ENCODE results near the gene SMIM1.
"Not testable (repeated sequence)": the region's sequence is repeated elsewhere in the genome, so short reads cannot be mapped to it uniquely, and the experiment has no call there.

SMIM1 gene

DNA sequence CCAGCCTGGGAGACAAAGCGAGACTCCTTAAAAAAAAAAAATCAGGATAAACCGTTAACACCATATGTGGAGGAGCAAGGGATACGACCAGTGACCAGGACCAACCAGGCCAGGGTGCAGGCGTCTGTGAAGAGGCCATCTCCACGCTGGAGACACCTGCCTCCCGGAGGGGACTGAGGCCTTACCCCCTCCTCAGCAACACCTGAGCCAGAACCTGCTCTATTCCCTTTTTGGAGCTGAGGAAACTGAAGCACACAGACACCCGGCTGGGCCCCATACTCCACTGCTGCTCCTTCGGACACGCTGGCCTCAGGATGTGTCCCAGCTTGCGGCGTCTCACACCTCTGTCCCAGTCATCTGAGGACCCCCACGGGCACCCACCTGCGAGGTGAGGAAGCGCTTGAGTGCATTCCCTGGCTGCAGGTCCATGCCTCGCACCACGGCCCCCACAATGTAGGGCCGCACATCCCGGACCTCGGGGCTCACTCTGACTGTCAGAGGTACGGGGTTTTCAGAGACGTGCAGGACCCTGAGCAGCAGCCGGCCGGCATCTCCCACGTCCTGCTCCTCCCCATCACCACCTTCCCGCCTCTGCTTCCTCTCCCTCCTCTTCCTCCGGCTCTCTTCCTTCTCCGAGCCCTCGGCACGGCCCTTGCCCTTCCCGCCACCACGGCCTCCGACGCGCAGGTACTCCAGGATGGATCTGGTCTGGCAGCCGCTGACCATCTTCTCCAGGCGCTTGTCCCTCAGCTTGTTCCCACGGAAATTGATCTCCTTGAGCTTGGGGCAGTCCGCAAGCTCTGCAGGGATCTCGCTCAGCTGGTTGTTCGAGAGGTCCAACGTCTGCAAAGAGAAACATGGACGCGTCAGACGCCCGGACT, 14.2 kb downstream of the SMIM1 start:
- intact Hi-C loops (cut with DNase I), result no loop called here
- DNase-seq, result no peak

DNA sequence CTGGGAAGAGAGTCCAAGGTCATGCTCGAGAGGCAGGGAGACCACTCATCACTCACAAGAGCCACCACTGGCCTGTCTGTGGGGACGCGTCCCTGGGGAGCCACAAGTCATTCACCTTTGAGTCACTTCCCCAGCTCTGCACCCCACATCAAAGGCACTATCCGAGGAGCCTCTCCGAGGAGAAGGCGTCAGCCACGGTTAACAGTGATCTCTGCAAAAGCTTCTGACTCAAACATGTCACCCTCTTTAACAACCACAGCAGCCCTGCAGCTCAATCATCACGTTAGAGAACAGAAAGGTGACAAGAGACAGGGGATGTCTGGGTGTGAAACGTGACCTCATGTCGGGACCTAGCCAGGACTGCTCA, 14.8 kb downstream of the SMIM1 start:
- DNase-seq, result peak in 10 of 42 donors; percentile 45 to 66 (median 52)
- intact Hi-C loops (cut with DNase I), result no loop called here

GRCh38 chr1:3787745-3788605, 15.4 kb downstream of the SMIM1 start:
- intact Hi-C loops (cut with DNase I), result no loop called here
- DNase-seq, result no peak

DNA sequence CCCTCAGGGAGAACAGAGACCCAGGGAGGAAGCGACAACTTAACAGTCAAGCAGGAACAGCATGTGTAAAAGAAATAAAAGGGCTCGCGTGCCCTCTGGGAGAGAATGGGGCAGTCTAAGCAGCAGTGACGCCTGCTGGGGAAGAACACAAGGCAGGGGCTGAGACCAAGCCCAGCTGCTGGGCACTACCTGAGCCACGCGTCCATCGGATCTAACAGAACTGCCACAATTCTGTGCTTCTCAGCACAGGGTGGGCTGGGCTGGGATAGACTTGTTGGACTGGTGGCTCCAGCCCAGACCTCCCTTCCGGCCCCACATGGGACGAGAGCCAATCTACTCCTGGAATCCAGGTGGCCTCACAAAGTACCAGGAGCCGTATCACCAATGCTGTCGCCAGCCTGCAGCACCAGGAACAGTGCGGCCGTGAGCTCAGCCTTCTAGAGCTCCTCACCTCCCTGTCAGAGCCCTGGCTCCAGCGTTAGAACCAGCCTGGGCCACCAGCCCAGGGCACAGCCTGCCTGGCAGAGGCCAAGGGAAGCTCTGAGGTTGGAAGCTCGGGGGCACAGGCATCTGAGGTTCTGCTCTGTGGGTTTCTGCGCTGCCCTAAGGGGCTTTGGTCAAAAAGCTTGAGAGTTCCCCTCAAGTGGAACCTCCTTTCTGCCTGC, 16.3 kb downstream of the SMIM1 start:
- intact Hi-C loops (cut with DNase I), result no loop called here
- no peak for DNase-seq

- DNase-seq, result no peak
- intact Hi-C loops (cut with DNase I), result no loop called here
Measured at GRCh38 chr1:3789421-3790300, 17.1 kb downstream of the SMIM1 start.

DNA sequence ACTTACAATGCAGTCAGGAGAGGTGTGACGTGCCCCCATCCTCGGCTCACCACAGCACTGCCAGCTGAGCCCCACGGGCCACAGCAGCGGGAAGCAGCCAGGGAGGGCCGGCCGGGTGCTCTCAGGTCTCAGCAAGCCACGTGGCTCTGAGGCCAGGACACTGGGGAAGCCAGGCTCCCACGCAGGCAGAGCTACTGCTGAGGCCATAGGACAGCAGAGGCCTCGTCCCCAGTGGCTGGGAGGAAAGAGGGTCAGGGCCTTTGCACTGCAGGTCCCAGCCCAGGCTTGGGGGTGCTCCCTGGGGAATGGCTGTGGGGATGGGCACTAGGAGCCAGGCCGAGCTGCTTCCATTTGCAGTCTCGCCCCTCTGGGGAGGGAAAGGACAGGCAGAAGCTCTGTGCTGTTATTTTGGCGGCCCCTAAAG, 18.0 kb downstream of the SMIM1 start:
- no peak for DNase-seq
- intact Hi-C loops (cut with DNase I), result no loop called here

GRCh38 chr1:3790952-3791351, 18.4 kb downstream of the SMIM1 start:
- no peak for DNase-seq
- intact Hi-C loops (cut with DNase I), result no loop called here

- DNase-seq, result no peak
- intact Hi-C loops (cut with DNase I), result no loop called here
Measured at GRCh38 chr1:3795453-3796214, 23.1 kb downstream of the SMIM1 start.

GRCh38 chr1:3796215-3797061, 23.9 kb downstream of the SMIM1 start, which contains the start of gene LRRC47:
TSS of gene LRRC47 (minus strand) at chr1:3796498. CDS start at chr1:3796476, 22 bp downstream.
- intact Hi-C loops (cut with DNase I), result no loop called here
- DNase-seq, result peak; percentile 92 to 99 (median 96)

- intact Hi-C loops (cut with DNase I), result no loop called here
- DNase-seq, result peak in 29 of 42 donors; percentile 16 to 85 (median 58)
Measured at GRCh38 chr1:3799976-3800685, 27.6 kb downstream of the SMIM1 start.

- intact Hi-C loops (cut with DNase I), result not testable (repeated sequence)
- peak in 5 of 42 donors; percentile 23 to 60 (median 32) for DNase-seq
Measured at GRCh38 chr1:3800795-3801194, 28.2 kb downstream of the SMIM1 start.

GRCh38 chr1:3803905-3804626, 31.5 kb downstream of the SMIM1 start:
- intact Hi-C loops (cut with DNase I), result no loop called here
- DNase-seq, result no peak

- DNase-seq; intact Hi-C loops (cut with DNase I): not testable (repeated sequence)
Measured at GRCh38 chr1:3804627-3804944, 32.0 kb downstream of the SMIM1 start.

GRCh38 chr1:3805038-3805437, 32.5 kb downstream of the SMIM1 start:
- intact Hi-C loops (cut with DNase I), result no loop called here
- DNase-seq, result no peak

DNA sequence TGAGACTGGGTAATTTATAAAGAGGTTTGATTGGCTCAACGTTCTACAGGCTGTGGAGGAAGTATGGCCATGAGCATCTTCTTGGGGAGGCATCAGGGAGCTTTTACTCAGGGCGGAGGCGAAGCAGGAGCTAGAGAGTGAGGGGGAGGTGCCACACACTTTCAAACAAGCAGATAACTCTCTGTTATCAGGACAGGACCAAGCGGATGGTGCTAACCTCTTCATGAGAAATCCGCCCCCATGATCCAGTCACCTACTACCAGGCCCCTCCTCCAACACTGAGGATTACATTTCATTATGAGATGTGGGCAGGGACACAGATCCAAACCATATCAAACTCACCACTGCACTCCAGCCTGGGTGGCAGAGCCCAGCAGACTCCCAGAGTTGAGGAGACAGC, 35.2 kb downstream of the SMIM1 start:
- no peak for DNase-seq
- intact Hi-C loops (cut with DNase I), result no loop called here

- DNase-seq, result no peak
- intact Hi-C loops (cut with DNase I), result no loop called here
Measured at GRCh38 chr1:3809680-3810079, 37.1 kb downstream of the SMIM1 start.

Measured in head of caudate nucleus (tissue), 42 donors.